HEK293T (cell line): ENCODE measurements around the gene FBXO31.

Source experiments
- ARNT ChIP-seq: fragments of 450-650 bp; IDR thresholded peaks from 2 replicates; pipeline ENCODE4 v1.6.1; 2017; ENCODE audit warnings: mild to moderate bottlenecking
- BHLHE40 ChIP-seq: fragments of 450-650 bp; IDR thresholded peaks from 2 replicates; pipeline ENCODE4 v1.6.1; 2016; ENCODE audit warnings: mild to moderate bottlenecking, moderate library complexity, borderline replicate concordance
- CTBP1 ChIP-seq: fragments of 450-650 bp; IDR thresholded peaks from 2 replicates; pipeline ENCODE4 v1.6.1; 2016; ENCODE audit warnings: borderline replicate concordance
- ELF4 ChIP-seq: fragments of 450-650 bp; IDR thresholded peaks from 2 replicates; pipeline ENCODE4 v1.6.1; 2017; ENCODE audit warnings: antibody characterized with exemption
- FOXA1 ChIP-seq: fragments of 450-650 bp; IDR thresholded peaks from 2 replicates; pipeline ENCODE4 v1.6.1; 2016; ENCODE audit warnings: mild to moderate bottlenecking
- FOXK2 ChIP-seq: fragments of 450-650 bp; IDR thresholded peaks from 2 replicates; pipeline ENCODE4 v1.6.1; 2016; ENCODE audit warnings: mild to moderate bottlenecking
- FOXM1 ChIP-seq: fragments of 450-650 bp; IDR thresholded peaks from 2 replicates; pipeline ENCODE4 v1.6.1; 2017; ENCODE audit warnings: mild to moderate bottlenecking, borderline replicate concordance
- NFRKB ChIP-seq: fragments of 450-650 bp; IDR thresholded peaks from 2 replicates; pipeline ENCODE4 v1.6.1; 2016; ENCODE audit warnings: mild to moderate bottlenecking, moderate library complexity
- PKNOX1 ChIP-seq: fragments of 450-650 bp; IDR thresholded peaks from 2 replicates; pipeline ENCODE4 v1.6.1; 2016
- SP1 ChIP-seq: fragments of 450-650 bp; IDR thresholded peaks from 2 replicates; pipeline ENCODE4 v1.6.1; 2017
- SUZ12 ChIP-seq: fragments of 450-650 bp; IDR thresholded peaks from 2 replicates; pipeline ENCODE4 v1.6.1; 2016; ENCODE audit warnings: mild to moderate bottlenecking
- TARDBP ChIP-seq: fragments of 450-650 bp; IDR thresholded peaks from 2 replicates; pipeline ENCODE4 v1.6.1; 2016
- ZNF384 ChIP-seq: fragments of 450-650 bp; IDR thresholded peaks from 2 replicates; pipeline ENCODE4 v1.6.1; 2016

- TF ChIP-seq SP1, result no peak
- TF ChIP-seq ELF4, result no peak
- no peak for TF ChIP-seq BHLHE40
- TF ChIP-seq FOXA1, result no peak
- no peak for TF ChIP-seq FOXK2
- no peak for TF ChIP-seq FOXM1
- no peak for TF ChIP-seq NFRKB
- no peak for TF ChIP-seq SUZ12
- no peak for TF ChIP-seq TARDBP
- no peak for TF ChIP-seq PKNOX1
- TF ChIP-seq CTBP1, result no peak
- no peak for TF ChIP-seq ARNT
- TF ChIP-seq ZNF384, result no peak
These were observed 99.4 kb downstream of the FBXO31 start for GRCh38 chr16:87284183-87284582.
